Esophagus muscularis mucosa (tissue), 4 donors: ENCODE measurements around the gene PCNX2.

Source experiments
- EP300 ChIP-seq: sonication (generic); formaldehyde crosslinking; IDR thresholded peaks from one replicate; pipeline ENCODE4 v1.6.1; 2017; ENCODE audit warnings: antibody characterized with exemption
- POLR2A ChIP-seq: fragments of 450-650 bp; IDR thresholded peaks from one replicate; pipeline ENCODE4 v1.6.1; 2017; ENCODE audit warnings: antibody characterized with exemption, moderate library complexity, mild to moderate bottlenecking, low read depth
- POLR2AphosphoS5 ChIP-seq, 2 donors: sonication (generic); formaldehyde crosslinking; IDR thresholded peaks; one replicate each; pipeline ENCODE4 v1.6.1; 2017; ENCODE audit warnings: antibody characterized with exemption in 2 of 2
- TF ChIP-seq, protein P1 (sequence below), 3 experiments: fragments of 200-600 bp in 2 of 3; fragments of 450-650 bp in 1 of 3; sonication (generic) in 2 of 3; IDR thresholded peaks; one replicate each; pipeline ENCODE4 v1.5.1; 2017 to 2019; ENCODE audit warnings: antibody characterized with exemption in 3 of 3, mild to moderate bottlenecking in 2 of 3, moderate library complexity in 1 of 3

DNA sequence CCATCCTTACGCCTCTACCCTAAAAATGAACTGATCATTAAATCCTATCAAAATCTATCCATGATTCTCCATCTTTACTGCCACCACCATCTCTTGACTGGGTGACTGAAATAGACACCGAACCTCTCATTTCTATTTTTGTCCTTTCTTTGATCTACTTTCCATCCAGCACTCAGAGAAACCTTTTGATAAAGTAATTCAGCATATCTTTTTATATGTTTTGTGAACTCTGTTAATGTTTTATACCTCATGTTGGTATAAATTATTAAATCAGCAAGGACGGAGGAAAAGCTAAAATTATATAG, 13.0 kb downstream of the PCNX2 start:
- TF ChIP-seq, protein P1, sequence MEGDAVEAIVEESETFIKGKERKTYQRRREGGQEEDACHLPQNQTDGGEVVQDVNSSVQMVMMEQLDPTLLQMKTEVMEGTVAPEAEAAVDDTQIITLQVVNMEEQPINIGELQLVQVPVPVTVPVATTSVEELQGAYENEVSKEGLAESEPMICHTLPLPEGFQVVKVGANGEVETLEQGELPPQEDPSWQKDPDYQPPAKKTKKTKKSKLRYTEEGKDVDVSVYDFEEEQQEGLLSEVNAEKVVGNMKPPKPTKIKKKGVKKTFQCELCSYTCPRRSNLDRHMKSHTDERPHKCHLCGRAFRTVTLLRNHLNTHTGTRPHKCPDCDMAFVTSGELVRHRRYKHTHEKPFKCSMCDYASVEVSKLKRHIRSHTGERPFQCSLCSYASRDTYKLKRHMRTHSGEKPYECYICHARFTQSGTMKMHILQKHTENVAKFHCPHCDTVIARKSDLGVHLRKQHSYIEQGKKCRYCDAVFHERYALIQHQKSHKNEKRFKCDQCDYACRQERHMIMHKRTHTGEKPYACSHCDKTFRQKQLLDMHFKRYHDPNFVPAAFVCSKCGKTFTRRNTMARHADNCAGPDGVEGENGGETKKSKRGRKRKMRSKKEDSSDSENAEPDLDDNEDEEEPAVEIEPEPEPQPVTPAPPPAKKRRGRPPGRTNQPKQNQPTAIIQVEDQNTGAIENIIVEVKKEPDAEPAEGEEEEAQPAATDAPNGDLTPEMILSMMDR (IDR thresholded peaks at IDR 0.05), result no peak
- TF ChIP-seq POLR2AphosphoS5 (IDR thresholded peaks at IDR 0.05) (no peak), EP300 (no peak), POLR2A (no peak)
